Muscle layer of colon (tissue), 2 donors: Measurements from ENCODE around the gene RAB17.

ENCODE experiments used
- H3K27ac ChIP-seq: one replicate; pipeline ENCODE4 v1.7.0; 2013; ENCODE audit warnings: low read depth, mild to moderate bottlenecking, low read length, moderate library complexity
- H3K27me3 ChIP-seq, 2 donors: one replicate each; pipeline ENCODE4 v1.7.0; 2013; ENCODE audit warnings: low read length in 2 of 2, mild to moderate bottlenecking in 2 of 2; ENCODE audit not compliant: insufficient read depth in 2 of 2, control insufficient read depth in 1 of 2
- H3K36me3 ChIP-seq: one replicate; pipeline ENCODE4 v1.7.0; 2013; ENCODE audit warnings: mild to moderate bottlenecking, low read length; ENCODE audit not compliant: insufficient read depth
- H3K4me1 ChIP-seq: one replicate; pipeline ENCODE4 v1.7.0; 2013; ENCODE audit warnings: mild to moderate bottlenecking, low read length; ENCODE audit not compliant: insufficient read depth
- H3K4me3 ChIP-seq, 2 donors: one replicate each; pipeline ENCODE4 v1.7.0; 2013; ENCODE audit warnings: low read length in 2 of 2, low read depth in 1 of 2, mild to moderate bottlenecking in 1 of 2, moderate library complexity in 1 of 2
- H3K9ac ChIP-seq: one replicate; pipeline ENCODE4 v1.7.0; 2013; ENCODE audit warnings: low read length
- H3K9me3 ChIP-seq: one replicate; pipeline ENCODE4 v1.7.0; 2013; ENCODE audit warnings: mild to moderate bottlenecking, low read length
- donor health status: abdominal sarcoma.
- donor health status: Adenocarcinoma of cecum.

The RAB17 gene

GRCh38 chr2:237572742-237573101, 17.8 kb downstream of the RAB17 start:
- H3K4me1 ChIP-seq, result peaks cover 19% of the 10 kb centered on the region
- no peaks in the 10 kb centered on the region for H3K27me3 ChIP-seq
- H3K27ac ChIP-seq, result no peak overlapping the region
- H3K9ac ChIP-seq, result no peak overlapping the region
- H3K9me3 ChIP-seq, result no peaks in the 10 kb centered on the region
- no peak overlapping the region for H3K4me3 ChIP-seq
- H3K36me3 ChIP-seq, result no peaks in the 10 kb centered on the region

GRCh38 chr2:237572021-237572741, 18.4 kb downstream of the RAB17 start:
- Histone ChIP-seq H3K27ac (peak overlapping the region; percentile 27), H3K9me3 (no peaks in the 10 kb centered on the region), H3K4me3 (peak overlapping the region in 1 of 2 donors; percentile 29), H3K36me3 (no peaks in the 10 kb centered on the region), H3K9ac (no peak overlapping the region), H3K4me1 (peaks cover 19% of the 10 kb centered on the region), H3K27me3 (no peaks in the 10 kb centered on the region)

DNA sequence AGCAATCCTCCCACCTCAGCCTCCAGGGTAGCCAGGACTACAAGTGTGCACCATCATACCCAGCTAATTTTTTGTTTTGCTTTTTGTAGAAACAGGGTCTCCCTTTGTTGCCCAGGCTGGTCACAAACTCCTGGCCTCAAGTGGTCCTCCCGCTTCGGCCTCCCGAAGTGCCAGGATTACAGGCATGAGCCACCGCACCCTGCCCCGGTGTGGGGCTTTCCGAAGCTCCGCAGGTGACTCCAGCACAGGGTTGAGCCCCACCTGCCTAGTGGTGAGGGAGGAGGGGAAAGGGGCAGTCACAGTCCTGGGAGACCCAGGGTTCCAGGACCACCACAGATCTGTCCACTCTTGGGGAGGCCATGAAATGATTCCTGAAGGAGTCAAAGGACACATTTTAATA, 19.0 kb downstream of the RAB17 start:
- Histone ChIP-seq H3K9ac (no peak overlapping the region), H3K9me3 (no peaks in the 10 kb centered on the region), H3K36me3 (no peaks in the 10 kb centered on the region)

GRCh38 chr2:237570776-237571335, 19.7 kb downstream of the RAB17 start:
- Histone ChIP-seq H3K4me3 (no peak overlapping the region), H3K4me1 (peaks cover 19% of the 10 kb centered on the region), H3K9ac (no peak overlapping the region), H3K9me3 (no peaks in the 10 kb centered on the region), H3K27me3 (no peaks in the 10 kb centered on the region), H3K36me3 (no peaks in the 10 kb centered on the region), H3K27ac (no peak overlapping the region)

More for the DNA sequence above, 19.0 kb downstream of the RAB17 start:
- peak overlapping the region in 1 of 2 donors; percentile 29 for H3K4me3 ChIP-seq
- no peaks in the 10 kb centered on the region for H3K27me3 ChIP-seq
- no peak overlapping the region for H3K27ac ChIP-seq
- peaks cover 19% of the 10 kb centered on the region for H3K4me1 ChIP-seq

DNA sequence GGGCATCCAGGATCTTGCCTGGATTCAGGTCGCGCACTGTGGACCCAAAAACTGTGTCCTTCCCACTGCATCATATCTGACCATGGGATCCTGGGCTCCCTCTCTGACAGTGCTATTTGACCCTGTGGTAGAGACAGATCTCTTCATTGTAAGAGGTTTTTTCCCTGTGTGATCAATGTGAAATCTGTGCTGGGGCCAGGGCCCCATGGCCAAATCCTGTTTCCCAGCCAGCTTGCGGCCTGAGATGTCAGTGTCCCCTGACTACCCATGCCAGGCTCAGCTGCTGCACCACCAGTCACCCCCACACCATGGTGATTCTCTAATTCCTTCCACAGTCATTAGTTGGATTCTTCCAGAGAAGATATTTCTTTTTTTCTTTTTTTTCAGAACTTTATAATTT, 20.6 kb downstream of the RAB17 start:
- Histone ChIP-seq H3K9me3 (no peaks in the 10 kb centered on the region), H3K9ac (no peak overlapping the region), H3K27ac (no peak overlapping the region), H3K4me3 (no peak overlapping the region), H3K27me3 (peaks cover 0 to 3% of the 10 kb centered on the region in 2 donors), H3K36me3 (no peaks in the 10 kb centered on the region), H3K4me1 (peaks cover 14% of the 10 kb centered on the region)

- H3K4me1 ChIP-seq, result peaks cover 14% of the 10 kb centered on the region
- H3K27me3 ChIP-seq, result peaks cover 0 to 11% of the 10 kb centered on the region in 2 donors
- no peak overlapping the region for H3K4me3 ChIP-seq
- H3K36me3 ChIP-seq, result no peaks in the 10 kb centered on the region
- no peak overlapping the region for H3K27ac ChIP-seq
- no peaks in the 10 kb centered on the region for H3K9me3 ChIP-seq
- no peak overlapping the region for H3K9ac ChIP-seq
Observed at GRCh38 chr2:237569041-237569440, 21.5 kb downstream of the RAB17 start.

GRCh38 chr2:237568121-237568660, 22.3 kb downstream of the RAB17 start:
- no peaks in the 10 kb centered on the region for H3K36me3 ChIP-seq
- no peak overlapping the region for H3K4me3 ChIP-seq
- H3K4me1 ChIP-seq, result peaks cover 14% of the 10 kb centered on the region
- no peak overlapping the region for H3K27ac ChIP-seq
- peaks cover 0 to 13% of the 10 kb centered on the region in 2 donors for H3K27me3 ChIP-seq
- no peak overlapping the region for H3K9ac ChIP-seq
- no peaks in the 10 kb centered on the region for H3K9me3 ChIP-seq

DNA sequence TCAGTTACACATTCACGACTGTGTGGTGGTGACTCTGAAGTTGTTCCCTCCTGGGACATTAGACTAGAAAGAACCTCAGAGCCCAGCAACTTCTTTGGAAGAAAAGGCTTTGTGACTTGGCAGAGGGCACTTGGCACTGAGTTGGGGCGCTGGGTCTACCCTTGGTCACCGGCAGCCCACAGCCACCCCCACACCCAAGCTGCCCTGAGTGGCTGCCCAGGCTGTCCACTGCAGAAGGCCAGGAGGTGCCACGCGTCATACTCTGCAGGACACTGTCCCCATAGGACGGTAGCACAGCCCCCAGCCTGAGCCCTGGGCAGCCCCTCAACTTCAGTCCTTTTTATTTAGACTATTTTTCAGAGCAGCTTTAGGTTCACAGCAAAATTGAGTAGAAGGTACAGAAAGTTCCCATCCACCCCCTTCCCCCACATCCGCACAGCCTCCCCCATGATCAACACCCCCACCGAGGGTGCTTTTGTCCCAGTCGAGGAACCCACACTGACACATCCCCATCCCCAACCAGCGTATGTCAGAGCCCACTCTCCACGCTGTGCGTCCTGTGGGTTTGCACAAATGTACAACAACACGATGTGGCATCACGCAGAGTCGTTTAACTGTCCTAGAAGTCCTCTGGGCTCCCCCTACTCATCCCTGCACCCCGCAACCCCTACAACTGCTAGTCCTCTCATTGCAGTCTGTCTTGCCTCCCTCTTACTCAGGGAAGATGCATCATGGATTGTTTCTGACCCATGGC, 23.1 kb downstream of the RAB17 start:
- H3K9me3 ChIP-seq, result no peaks in the 10 kb centered on the region
- no peak overlapping the region for H3K27ac ChIP-seq
- no peaks in the 10 kb centered on the region for H3K36me3 ChIP-seq
- peaks cover 0 to 13% of the 10 kb centered on the region in 2 donors for H3K27me3 ChIP-seq
- H3K4me3 ChIP-seq, result no peak overlapping the region
- H3K4me1 ChIP-seq, result peaks cover 9% of the 10 kb centered on the region
- no peak overlapping the region for H3K9ac ChIP-seq

DNA sequence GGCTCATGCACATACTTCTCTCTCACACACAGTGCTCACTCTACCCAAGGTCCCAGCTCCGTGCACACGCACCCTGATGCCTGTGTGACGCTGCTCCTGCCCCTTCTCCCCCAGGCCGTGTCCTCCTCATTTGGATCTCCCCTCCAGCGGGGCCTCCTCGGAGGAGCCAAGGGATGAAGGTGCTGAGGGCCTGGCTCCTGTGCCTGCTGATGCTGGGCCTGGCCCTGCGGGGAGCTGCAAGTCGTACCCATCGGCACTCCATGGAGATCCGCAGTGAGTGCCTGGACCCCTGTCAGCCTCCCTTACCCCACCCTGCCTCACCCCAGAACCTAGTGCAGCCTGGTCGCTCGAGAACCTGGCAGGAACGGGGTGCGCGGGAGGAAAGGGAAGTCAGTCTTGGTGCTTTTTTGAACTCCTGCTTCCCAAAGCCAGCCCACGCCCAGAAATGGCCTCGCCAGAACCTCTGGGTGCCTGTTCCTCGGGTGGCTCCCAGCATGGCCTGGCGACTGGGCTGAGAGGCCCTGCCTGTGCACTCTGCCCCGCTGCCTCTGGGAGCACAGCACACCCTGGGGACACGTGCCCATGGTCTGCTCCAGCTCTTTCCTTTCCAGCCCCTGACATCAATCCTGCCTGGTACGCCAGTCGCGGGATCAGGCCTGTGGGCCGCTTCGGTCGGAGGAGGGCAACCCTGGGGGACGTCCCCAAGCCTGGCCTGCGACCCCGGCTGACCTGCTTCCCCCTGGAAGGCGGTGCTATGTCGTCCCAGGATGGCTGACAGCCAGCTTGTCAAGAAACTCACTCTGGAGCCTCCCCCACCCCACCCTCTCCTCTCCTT, 23.9 kb downstream of the RAB17 start, which contains the start of gene PRLH:
Gene PRLH, plus strand, starts transcription at position 174 of the 835 bp plus-strand sequence. Its CDS starts 0 bp downstream, at position 174.
- H3K36me3 ChIP-seq, result no peaks in the 10 kb centered on the region
- no peak within 1 kb of the TSS for H3K9ac ChIP-seq
- H3K4me1 ChIP-seq, result peaks cover 1% of the 10 kb centered on the region
- H3K27me3 ChIP-seq, result peaks cover 0 to 13% of the 10 kb centered on the region in 2 donors
- no peaks in the 10 kb centered on the region for H3K9me3 ChIP-seq
- no peak within 1 kb of the TSS for H3K4me3 ChIP-seq
- H3K27ac ChIP-seq, result no peak within 1 kb of the TSS

DNA sequence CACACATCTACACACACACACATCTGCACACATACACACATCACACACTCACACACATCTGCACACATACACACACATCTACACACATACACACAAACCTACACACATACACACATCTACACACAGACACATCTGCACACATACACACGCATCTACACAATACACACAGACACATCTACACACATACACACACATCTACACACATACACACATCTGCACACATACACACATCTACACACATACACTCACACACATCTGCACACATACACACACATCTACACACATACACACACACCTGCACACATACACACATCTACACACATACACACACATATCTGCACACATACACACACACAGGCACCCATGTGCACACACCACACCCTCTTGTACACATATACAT, 24.6 kb downstream of the RAB17 start:
- Histone ChIP-seq H3K27ac (no peak overlapping the region), H3K4me1 (no peaks in the 10 kb centered on the region), H3K9me3 (no peaks in the 10 kb centered on the region), H3K36me3 (no peaks in the 10 kb centered on the region), H3K4me3 (no peak overlapping the region), H3K27me3 (peaks cover 0 to 13% of the 10 kb centered on the region in 2 donors), H3K9ac (no peak overlapping the region)
